ENCODE data around the gene TMEM37.

TMEM37 gene

GRCh38 chr2:119480184-119480583 lies 48.5 kb downstream of the TMEM37 start:
- no peak for DNase-seq (ENCODE audit: low spot score)

GRCh38 chr2:119480718-119481142 lies 49.1 kb downstream of the TMEM37 start:
- no peak for DNase-seq (ENCODE audit: low spot score)

GRCh38 chr2:119481501-119482455 lies 50.1 kb downstream of the TMEM37 start:
- no peak for DNase-seq (ENCODE audit: low spot score)

- DNase-seq (ENCODE audit: low spot score): no peak
Measured at GRCh38 chr2:119482481-119483394, 51.1 kb downstream of the TMEM37 start.

- no peak for DNase-seq (ENCODE audit: low spot score)
Measured at GRCh38 chr2:119483395-119483753, 51.7 kb downstream of the TMEM37 start.

- no peak for DNase-seq (ENCODE audit: low spot score)
Measured at GRCh38 chr2:119483896-119484718, 52.5 kb downstream of the TMEM37 start.

GRCh38 chr2:119484834-119485233 lies 53.2 kb downstream of the TMEM37 start:
- DNase-seq (ENCODE audit: low spot score): no peak

GRCh38 chr2:119485336-119486110 lies 53.9 kb downstream of the TMEM37 start:
- DNase-seq (ENCODE audit: low spot score): no peak

- DNase-seq (ENCODE audit: low spot score): no peak
Measured at GRCh38 chr2:119486196-119486827, 54.7 kb downstream of the TMEM37 start.

- DNase-seq (ENCODE audit: low spot score): no peak
Measured at GRCh38 chr2:119486886-119487285, 55.2 kb downstream of the TMEM37 start.

GRCh38 chr2:119487434-119488244 lies 56.0 kb downstream of the TMEM37 start:
- DNase-seq (ENCODE audit: low spot score): no peak

Data from CD4-positive, alpha-beta T cell treated with Interleukin-6 at 100 ng/mL for 8 hours (primary cell).